RWPE2 (cell line): ENCODE measurements around the gene SEPTIN5.

Experiments
- ATAC-seq: fragments of 200-7000 bp; cut with Tn5 transposase; 3 replicates; pipeline ENCODE4 v1.9.1; 2021; ENCODE audit warnings: low read depth
- DNase-seq: peaks from one replicate; pipeline ENCODE4 v3.0.0-alpha.2; 2020; ENCODE audit warnings: low spot score
- H3K27ac ChIP-seq: fragments of 450-650 bp; 2 replicates; pipeline ENCODE4 v1.5.1; 2017; ENCODE audit warnings: mild to moderate bottlenecking; ENCODE audit not compliant: poor library complexity, severe bottlenecking
- H3K27me3 ChIP-seq: fragments of 250-450 bp; sonication (Bioruptor Pico); 2 replicates; pipeline ENCODE4 v1.5.1; 2021; ENCODE audit warnings: mild to moderate bottlenecking, moderate library complexity; ENCODE audit not compliant: insufficient read depth, poor library complexity, severe bottlenecking
- H3K36me3 ChIP-seq: fragments of 250-450 bp; sonication (Bioruptor Pico); 2 replicates; pipeline ENCODE4 v1.5.1; 2020; ENCODE audit warnings: low read depth, mild to moderate bottlenecking, moderate library complexity
- H3K4me1 ChIP-seq: fragments of 250-450 bp; sonication (Bioruptor Pico); 2 replicates; pipeline ENCODE4 v1.5.1; 2021; ENCODE audit warnings: mild to moderate bottlenecking, moderate library complexity; ENCODE audit not compliant: insufficient read depth, poor library complexity, severe bottlenecking
- H3K4me3 ChIP-seq: fragments of 250-450 bp; sonication (Bioruptor Pico); 2 replicates; pipeline ENCODE4 v1.5.1; 2021; ENCODE audit warnings: mild to moderate bottlenecking, moderate library complexity; ENCODE audit not compliant: severe bottlenecking
- H3K9me3 ChIP-seq: fragments of 250-450 bp; sonication (Bioruptor Pico); 2 replicates; pipeline ENCODE4 v1.5.1; 2021; ENCODE audit warnings: mild to moderate bottlenecking, moderate library complexity; ENCODE audit not compliant: severe bottlenecking
- CTCF ChIP-seq: fragments of 450-650 bp; IDR thresholded peaks from one replicate; pipeline ENCODE4 v1.5.1; 2017; ENCODE audit warnings: mild to moderate bottlenecking, moderate library complexity; ENCODE audit not compliant: poor library complexity, severe bottlenecking

Gene SEPTIN5

GRCh38 chr22:19715188-19715930 lies 1.1 kb downstream of the SEPTIN5 start:
- ATAC-seq = no peak
- H3K9me3 ChIP-seq = no peaks in the 10 kb centered on the region
- no peaks in the 10 kb centered on the region for H3K27me3 ChIP-seq
- peak overlapping the region; percentile 47 for H3K4me3 ChIP-seq
- DNase-seq = no peak
- no peaks in the 10 kb centered on the region for H3K4me1 ChIP-seq
- no peak overlapping the region for H3K27ac ChIP-seq
- TF ChIP-seq CTCF = no peak
- no peaks in the 10 kb centered on the region for H3K36me3 ChIP-seq

GRCh38 chr22:19716041-19716828 lies 1.9 kb downstream of the SEPTIN5 start:
- no peaks in the 10 kb centered on the region for H3K4me1 ChIP-seq
- no peak overlapping the region for H3K4me3 ChIP-seq
- H3K9me3 ChIP-seq = no peaks in the 10 kb centered on the region
- no peaks in the 10 kb centered on the region for H3K27me3 ChIP-seq
- TF ChIP-seq CTCF = no peak
- ATAC-seq = no peak
- no peak overlapping the region for H3K27ac ChIP-seq
- DNase-seq = no peak
- H3K36me3 ChIP-seq = no peaks in the 10 kb centered on the region

GRCh38 chr22:19716829-19717105 lies 2.5 kb downstream of the SEPTIN5 start:
- ATAC-seq (no peak), DNase-seq (no peak)
- no peaks in the 10 kb centered on the region for H3K27me3 ChIP-seq
- H3K27ac ChIP-seq = no peak overlapping the region
- TF ChIP-seq CTCF = no peak
- H3K9me3 ChIP-seq = no peaks in the 10 kb centered on the region
- no peaks in the 10 kb centered on the region for H3K36me3 ChIP-seq
- H3K4me3 ChIP-seq = no peak overlapping the region
- no peaks in the 10 kb centered on the region for H3K4me1 ChIP-seq

- no peak for ATAC-seq
- Histone ChIP-seq H3K4me3 (no peak overlapping the region), H3K4me1 (no peaks in the 10 kb centered on the region), H3K9me3 (no peaks in the 10 kb centered on the region), H3K36me3 (no peaks in the 10 kb centered on the region), H3K27me3 (no peaks in the 10 kb centered on the region), H3K27ac (no peak overlapping the region)
- no peak for DNase-seq
- no peak for TF ChIP-seq CTCF
Measured at GRCh38 chr22:19717181-19717580, 2.9 kb downstream of the SEPTIN5 start.
